Liver (tissue), 9 donors: Measurements from ENCODE around the gene FER1L5. TPM values are rescaled to one million over a fixed set of nuclear protein-coding genes. Genes with fewer than 3 reads are reported as not detected.

ENCODE experiments used
- DNase-seq: peaks from one replicate; pipeline ENCODE4 v3.0.0-alpha.2; 2017; ENCODE audit warnings: low spot score
- H3K27ac ChIP-seq, 2 donors: one replicate each; pipeline ENCODE4 v1.7.0; 2013; ENCODE audit warnings: inconsistent platforms in 2 of 2, low read length in 2 of 2, control low read depth in 1 of 2, low read depth in 1 of 2, mild to moderate bottlenecking in 1 of 2
- H3K27me3 ChIP-seq, 4 donors: one replicate each; pipeline versions ENCODE4 v1.6.1 to v1.7.0; 2013; ENCODE audit warnings: low read length in 3 of 4, inconsistent platforms in 1 of 4, mild to moderate bottlenecking in 1 of 4, moderate library complexity in 1 of 4; ENCODE audit not compliant: control insufficient read depth in 4 of 4, insufficient read depth in 4 of 4
- H3K36me3 ChIP-seq, 4 donors: one replicate each; pipeline versions ENCODE4 v1.6.1 to v1.7.0; 2013; ENCODE audit warnings: low read length in 3 of 4, mild to moderate bottlenecking in 3 of 4, low read depth in 1 of 4, moderate library complexity in 1 of 4; ENCODE audit not compliant: control insufficient read depth in 4 of 4, insufficient read depth in 3 of 4
- H3K4me1 ChIP-seq, 4 donors: one replicate each; pipeline versions ENCODE4 v1.6.1 to v1.7.0; 2013; ENCODE audit warnings: low read length in 3 of 4, mild to moderate bottlenecking in 3 of 4, moderate library complexity in 1 of 4; ENCODE audit not compliant: control insufficient read depth in 4 of 4, insufficient read depth in 4 of 4
- H3K4me3 ChIP-seq, 3 donors: one replicate each; pipeline versions ENCODE4 v1.6.1 to v1.7.0; 2013; ENCODE audit warnings: low read length in 3 of 3, control low read depth in 1 of 3, low read depth in 1 of 3, mild to moderate bottlenecking in 1 of 3
- H3K9ac ChIP-seq, 2 donors: one replicate each; pipeline ENCODE4 v1.7.0; 2013; ENCODE audit warnings: low read length in 2 of 2, mild to moderate bottlenecking in 2 of 2, moderate library complexity in 2 of 2, control low read depth in 1 of 2, low read depth in 1 of 2
- H3K9me3 ChIP-seq, 4 donors: one replicate each; pipeline versions ENCODE4 v1.6.1 to v1.7.0; 2013; ENCODE audit warnings: low read length in 3 of 4; ENCODE audit not compliant: control insufficient read depth in 4 of 4
- EGR1 ChIP-seq, 2 donors: IDR thresholded peaks; 2 replicates each; pipeline ENCODE4 v1.6.1; 2016 to 2018; ENCODE audit warnings: antibody characterized with exemption in 2 of 2, low read depth in 2 of 2
- FOXA1 ChIP-seq: IDR thresholded peaks from 2 replicates; pipeline ENCODE4 v1.6.1; 2016; ENCODE audit warnings: antibody characterized with exemption
- FOXA2 ChIP-seq: IDR thresholded peaks from 2 replicates; pipeline ENCODE4 v1.6.1; 2016; ENCODE audit warnings: antibody characterized with exemption
- GABPA ChIP-seq, 2 donors: IDR thresholded peaks in 1 of 2; conservative IDR thresholded peaks in 1 of 2; 2 replicates each; pipeline ENCODE4 v1.6.1; 2016; ENCODE audit warnings: antibody characterized with exemption in 2 of 2, mild to moderate bottlenecking in 1 of 2, moderate library complexity in 1 of 2
- HNF4A ChIP-seq, 2 donors: conservative IDR thresholded peaks; 2 replicates each; pipeline ENCODE4 v1.6.1; 2016; ENCODE audit warnings: antibody characterized with exemption in 2 of 2, mild to moderate bottlenecking in 2 of 2
- HNF4G ChIP-seq: IDR thresholded peaks from 2 replicates; pipeline ENCODE4 v1.6.1; 2016; ENCODE audit warnings: antibody characterized with exemption
- JUND ChIP-seq, 2 donors: IDR thresholded peaks; 2 replicates each; pipeline ENCODE4 v1.6.1; 2016; ENCODE audit warnings: antibody characterized with exemption in 2 of 2
- MAX ChIP-seq: IDR thresholded peaks from 2 replicates; pipeline ENCODE4 v1.6.1; 2016; ENCODE audit warnings: antibody characterized with exemption
- NR2F2 ChIP-seq: IDR thresholded peaks from 2 replicates; pipeline ENCODE4 v1.6.1; 2016; ENCODE audit warnings: antibody characterized with exemption
- RAD21 ChIP-seq, 2 donors: IDR thresholded peaks; 2 replicates each; pipeline ENCODE4 v1.6.1; 2016; ENCODE audit warnings: antibody characterized with exemption in 2 of 2, mild to moderate bottlenecking in 2 of 2
- REST ChIP-seq: IDR thresholded peaks from 2 replicates; pipeline ENCODE4 v1.6.1; 2016; ENCODE audit warnings: antibody characterized with exemption, mild to moderate bottlenecking
- RXRA ChIP-seq, 2 donors: IDR thresholded peaks; 2 replicates each; pipeline ENCODE4 v1.6.1; 2017 to 2018; ENCODE audit warnings: antibody characterized with exemption in 2 of 2, mild to moderate bottlenecking in 1 of 2
- SP1 ChIP-seq: IDR thresholded peaks from 2 replicates; pipeline ENCODE4 v1.6.1; 2018; ENCODE audit warnings: antibody characterized with exemption, mild to moderate bottlenecking
- TAF1 ChIP-seq: conservative IDR thresholded peaks from 2 replicates; pipeline ENCODE4 v1.6.1; 2016; ENCODE audit warnings: antibody characterized with exemption, mild to moderate bottlenecking
- YY1 ChIP-seq: IDR thresholded peaks from 2 replicates; pipeline ENCODE4 v1.6.1; 2016; ENCODE audit warnings: antibody characterized with exemption, mild to moderate bottlenecking
- ZBTB33 ChIP-seq: IDR thresholded peaks from 2 replicates; pipeline ENCODE4 v1.6.1; 2016; ENCODE audit warnings: antibody characterized with exemption
- WGBS: extraction: QIAGEN DNeasy Blood & Tissue Kit; methylation state at CpG from one replicate; pipeline ENCODE4 v1.1.7; 2013; 5-methylcytosine and 5-hydroxymethylcytosine counted together
- polyA plus RNA-seq, 2 donors: library from polyadenylated mRNA; stranded (reverse) in 1 of 2; unstranded in 1 of 2; fragments of 200-250 nt in 1 of 2; fragments of >200 nt in 1 of 2; fragmentation: Nextera tagmentation in 1 of 2; extraction: Ambion mirVana in 1 of 2; gene quantifications; one replicate each; pipeline versions ENCODE4 v1.2.1 to v1.2.3, GENCODE V29; 2013 to 2015
- total RNA-seq, 2 donors: library from RNA; depleted of rRNA; stranded (reverse); fragments of >200 nt; gene quantifications; one replicate each; pipeline ENCODE4 v1.2.3, GENCODE V29; 2014
- TF ChIP-seq, protein P1 (sequence below): fragments of 150-350 bp; IDR thresholded peaks from 2 replicates; pipeline ENCODE4 v1.5.1; 2017; ENCODE audit warnings: improper control_type of control experiment, low read depth, low read length; ENCODE audit not compliant: missing input control
- donor health status: healthy.
- donor health status: healthy.
- donor health status: healthy.
- donor health status: healthy.
- donor health status: healthy.

FER1L5 gene
- total and polyA plus RNA-seq, 4 donors, result under 0.01 TPM; not detected in 3

GRCh38 chr2:96700086-96700485, 57.5 kb downstream of the FER1L5 start (continued):
- TF ChIP-seq ZBTB33, result no peak
- no peak for TF ChIP-seq TAF1

- TF ChIP-seq ZBTB33 (no peak), RXRA (IDR thresholded peaks at IDR 0.05) (no peak), JUND (IDR thresholded peaks at IDR 0.05) (no peak), EGR1 (IDR thresholded peaks at IDR 0.05; ENCODE audit: low read depth in 2 of 2) (no peak), GABPA (IDR thresholded peaks at IDR 0.05 in 1 of 2, conservative IDR thresholded peaks at IDR 0.05 in 1 of 2) (no peak), HNF4A (conservative IDR thresholded peaks at IDR 0.05) (no peak), MAX (no peak), HNF4G (no peak), FOXA2 (no peak), FOXA1 (no peak), NR2F2 (no peak), RAD21 (IDR thresholded peaks at IDR 0.05) (no peak), YY1 (no peak), SP1 (no peak), REST (no peak)
- TF ChIP-seq, protein P1, sequence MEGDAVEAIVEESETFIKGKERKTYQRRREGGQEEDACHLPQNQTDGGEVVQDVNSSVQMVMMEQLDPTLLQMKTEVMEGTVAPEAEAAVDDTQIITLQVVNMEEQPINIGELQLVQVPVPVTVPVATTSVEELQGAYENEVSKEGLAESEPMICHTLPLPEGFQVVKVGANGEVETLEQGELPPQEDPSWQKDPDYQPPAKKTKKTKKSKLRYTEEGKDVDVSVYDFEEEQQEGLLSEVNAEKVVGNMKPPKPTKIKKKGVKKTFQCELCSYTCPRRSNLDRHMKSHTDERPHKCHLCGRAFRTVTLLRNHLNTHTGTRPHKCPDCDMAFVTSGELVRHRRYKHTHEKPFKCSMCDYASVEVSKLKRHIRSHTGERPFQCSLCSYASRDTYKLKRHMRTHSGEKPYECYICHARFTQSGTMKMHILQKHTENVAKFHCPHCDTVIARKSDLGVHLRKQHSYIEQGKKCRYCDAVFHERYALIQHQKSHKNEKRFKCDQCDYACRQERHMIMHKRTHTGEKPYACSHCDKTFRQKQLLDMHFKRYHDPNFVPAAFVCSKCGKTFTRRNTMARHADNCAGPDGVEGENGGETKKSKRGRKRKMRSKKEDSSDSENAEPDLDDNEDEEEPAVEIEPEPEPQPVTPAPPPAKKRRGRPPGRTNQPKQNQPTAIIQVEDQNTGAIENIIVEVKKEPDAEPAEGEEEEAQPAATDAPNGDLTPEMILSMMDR, result no peak
- Histone ChIP-seq H3K4me3 (no peak overlapping the region), H3K27me3 (no peaks in the 10 kb centered on the region), H3K27ac (no peak overlapping the region), H3K36me3 (peaks cover 5 to 32% (median 12%) of the 10 kb centered on the region in 4 donors), H3K4me1 (no peaks in the 10 kb centered on the region), H3K9ac (no peak overlapping the region), H3K9me3 (no peaks in the 10 kb centered on the region)
- WGBS, result 95% methylated on average over 6 of the region's 6 CpGs
- no peak for DNase-seq
These were observed 59.1 kb downstream of the FER1L5 start for GRCh38 chr2:96701636-96702035.
